ENCODE results near the gene CYTH1.

GRCh38 chr17:78797213-78797612 lies 15.1 kb upstream of the CYTH1 start:
- TF ChIP-seq YY1 (IDR thresholded peaks at IDR 0.05; ENCODE audit: insufficient read depth, insufficient read length) (no peak), ZNF274 (IDR thresholded peaks at IDR 0.05; ENCODE audit: low read depth, low read length) (no peak)
